NCI-H345 treated with DMSO at 0.1 percent for 48 hours (cell line): Measurements from ENCODE around the gene BTN1A1.
A peak's percentile ranks its signal among the peaks of the same experiment; 100 is the strongest.
"Not testable (repeated sequence)": the region's sequence is repeated elsewhere in the genome, so short reads cannot be mapped to it uniquely, and the experiment has no call there.

Source experiments
- DNase-seq: peaks from one replicate; lab custom pipeline; 2025; ENCODE audit not compliant: unreplicated experiment; lab: John Stamatoyannopoulos, UW

Gene BTN1A1

DNA sequence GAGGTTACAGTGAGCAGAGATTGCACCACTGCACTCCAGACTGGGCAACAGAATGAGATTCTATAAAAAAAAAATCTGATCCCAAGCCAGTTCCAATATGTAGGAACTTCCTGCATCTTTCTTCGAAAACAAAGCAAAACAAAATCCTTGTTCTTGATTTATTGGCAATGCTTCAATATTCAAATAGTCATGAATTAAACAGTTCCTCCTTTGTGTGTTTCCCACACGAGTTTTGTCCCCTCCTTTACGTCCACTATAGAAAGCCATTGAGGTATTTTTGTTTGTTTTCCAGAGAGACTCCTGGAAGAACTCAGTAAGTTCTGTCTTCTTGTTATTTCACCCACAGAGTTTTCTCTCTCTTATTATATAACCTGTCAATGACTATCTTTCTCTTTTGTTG lies 7.6 kb downstream of the BTN1A1 start:
- no peak for DNase-seq

DNA sequence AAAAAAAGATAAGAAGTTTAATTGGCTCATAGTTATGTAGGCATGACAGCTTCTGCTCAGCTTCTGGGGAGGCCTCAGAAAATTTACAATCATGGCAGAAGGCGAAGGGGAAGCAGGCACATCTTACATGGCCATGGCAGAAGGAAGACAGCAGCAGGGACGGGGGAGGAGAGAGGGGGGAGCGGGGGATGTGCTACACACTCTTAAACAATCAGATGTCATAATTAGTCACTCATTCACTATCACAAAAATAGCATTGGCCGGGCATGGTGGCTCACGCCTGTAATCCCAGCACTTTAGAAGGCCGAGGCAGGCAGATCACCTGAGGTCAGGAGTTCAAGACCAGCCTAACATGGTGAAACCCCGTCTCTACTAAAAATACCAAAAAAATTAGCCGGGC lies 10.9 kb downstream of the BTN1A1 start:
- not testable (repeated sequence) for DNase-seq

DNA sequence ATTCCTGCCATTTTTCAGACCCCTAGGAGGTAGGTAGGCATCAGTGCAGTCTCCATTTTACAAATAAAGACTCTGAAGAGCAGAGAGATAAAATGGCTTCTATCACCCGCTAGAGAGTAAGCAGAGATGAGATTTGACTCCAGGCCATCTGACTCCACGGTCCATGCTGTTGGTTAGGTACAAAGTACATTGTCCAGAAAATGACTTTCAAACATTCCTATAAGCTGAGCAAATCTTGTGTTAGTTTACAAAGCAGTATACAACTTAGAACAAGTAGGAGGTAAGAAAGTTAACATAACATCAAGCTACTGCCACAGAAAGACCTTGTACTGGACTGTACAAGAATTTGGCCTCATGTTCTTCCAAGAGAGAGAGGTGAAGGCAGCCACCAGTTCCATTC lies 14.9 kb downstream of the BTN1A1 start:
- no peak for DNase-seq

DNA sequence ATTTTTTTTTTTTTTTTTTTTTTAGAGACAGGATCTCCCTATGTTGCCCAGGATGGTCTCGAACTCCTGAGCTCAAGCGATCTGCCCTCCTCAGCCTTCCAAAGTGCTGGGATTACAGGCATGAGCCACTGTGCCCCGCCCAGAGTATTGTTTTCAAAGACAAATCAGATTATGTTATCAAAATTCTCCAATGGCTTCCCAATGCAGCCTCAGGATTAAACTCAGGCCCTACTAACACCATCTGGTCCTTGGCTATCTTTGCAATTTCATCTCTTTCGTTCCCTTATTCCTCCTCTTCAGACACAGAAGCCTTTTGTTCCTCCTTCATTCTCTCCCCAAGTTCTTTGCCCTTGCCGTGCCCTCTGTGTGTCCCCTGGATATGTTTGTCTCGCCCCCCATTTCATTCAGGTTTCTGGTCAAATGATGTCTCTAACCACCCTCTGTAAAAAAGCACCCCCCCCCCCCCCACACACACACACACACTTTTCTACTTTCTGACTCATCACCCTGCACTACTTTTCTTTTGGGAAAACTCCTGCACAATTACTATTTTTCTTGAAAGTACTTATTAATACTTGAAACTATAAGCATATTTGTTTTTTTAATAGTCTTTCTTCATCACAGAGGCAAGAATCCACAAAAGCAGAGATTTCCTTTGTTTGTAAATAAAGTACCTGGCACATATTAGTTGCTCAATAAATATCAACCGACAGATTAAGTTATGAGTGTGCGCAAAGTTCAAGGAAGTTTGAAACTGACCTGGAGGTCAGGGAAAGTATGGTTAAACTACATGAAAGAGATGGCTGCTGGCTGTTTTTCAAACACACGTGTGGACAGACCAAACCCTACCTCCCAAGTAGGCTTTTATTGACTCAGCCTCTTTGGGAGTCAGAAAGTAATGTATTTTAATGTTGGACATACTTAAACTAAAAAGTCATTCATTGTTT lies 16.7 kb downstream of the BTN1A1 start:
- DNase-seq, result no peak

DNA sequence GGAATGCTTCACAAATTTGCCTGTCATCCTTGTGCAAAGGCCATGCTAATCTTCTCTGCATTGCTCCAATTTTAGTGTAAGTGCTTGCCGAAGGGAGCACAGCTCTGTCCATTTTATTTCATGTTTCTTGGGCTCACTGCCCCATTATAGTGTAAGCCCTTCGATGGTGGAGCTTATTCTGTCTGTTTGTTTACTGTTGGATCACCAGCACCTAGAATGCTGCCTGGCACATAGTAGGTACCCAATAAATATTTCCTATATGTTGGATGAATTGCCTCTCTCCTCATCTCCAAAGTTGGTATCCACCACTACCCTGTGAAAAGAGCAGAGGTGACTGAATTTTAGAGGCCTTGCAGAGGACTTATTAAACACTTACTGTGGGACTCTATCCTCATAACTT lies 19.3 kb downstream of the BTN1A1 start:
- no peak for DNase-seq

DNA sequence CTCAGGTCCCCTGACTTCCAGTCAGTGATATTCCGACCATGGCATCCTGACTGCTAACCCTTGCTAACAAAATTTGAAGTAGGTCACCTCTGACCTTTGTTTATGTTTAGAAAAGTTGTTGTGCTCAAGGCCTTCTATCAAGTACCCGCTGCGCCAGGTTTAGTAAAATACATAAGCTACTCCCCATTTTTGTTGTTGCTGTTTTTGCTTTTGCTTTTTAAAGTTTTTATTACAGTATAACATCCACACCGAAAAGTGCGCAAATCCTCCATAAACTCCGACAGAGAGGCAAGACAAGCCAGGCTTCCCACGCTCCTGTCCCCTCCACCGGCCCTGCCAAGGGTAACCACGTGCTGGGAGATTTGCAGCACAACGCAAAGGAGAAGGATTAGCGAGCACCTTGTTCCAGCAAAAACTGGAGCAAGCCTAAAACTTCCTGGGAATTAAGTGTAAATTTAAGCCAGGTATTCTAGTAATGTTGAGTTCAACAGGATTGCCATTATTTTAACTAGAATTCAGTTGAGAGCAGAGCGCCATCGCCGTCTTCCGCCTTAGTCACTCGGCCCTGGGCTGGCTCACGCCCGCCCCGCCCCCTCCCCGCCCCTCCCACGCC lies 20.2 kb downstream of the BTN1A1 start:
- peak; percentile 74 for DNase-seq

DNA sequence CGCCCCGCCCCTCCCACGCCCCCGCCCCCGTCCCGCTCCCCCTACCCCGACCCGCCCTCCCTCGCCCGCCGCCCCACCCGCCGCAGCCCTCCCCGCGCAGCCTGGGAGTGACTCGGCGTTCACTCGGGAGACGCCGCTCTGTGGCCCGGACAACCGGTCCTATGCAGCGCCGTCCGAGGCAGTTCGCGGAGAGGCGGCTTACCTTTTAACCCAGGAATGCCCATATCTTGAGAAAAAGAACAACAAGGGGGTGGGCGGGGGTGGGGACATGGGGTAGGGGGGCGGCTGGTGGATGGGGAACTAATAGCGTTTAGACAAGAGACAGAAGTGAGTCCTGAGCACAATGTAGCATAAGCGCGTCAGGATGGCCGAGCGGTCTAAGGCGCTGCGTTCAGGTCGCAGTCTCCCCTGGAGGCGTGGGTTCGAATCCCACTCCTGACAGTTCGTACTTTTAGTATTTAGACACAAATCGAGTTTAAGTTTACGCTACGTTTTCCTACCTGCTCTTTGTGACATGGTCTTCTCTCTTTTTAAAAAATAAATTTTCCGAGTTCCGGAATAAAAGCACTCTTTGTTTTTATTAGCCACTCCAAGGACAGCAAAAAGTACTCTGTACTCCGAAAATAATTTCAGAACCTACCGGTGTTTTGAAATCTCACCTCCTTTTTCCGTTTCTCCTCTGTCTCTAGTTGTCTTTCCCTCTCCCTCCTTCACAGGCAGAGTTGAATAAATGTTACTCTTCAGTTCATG lies 20.9 kb downstream of the BTN1A1 start:
- DNase-seq, result peak; percentile 74

DNA sequence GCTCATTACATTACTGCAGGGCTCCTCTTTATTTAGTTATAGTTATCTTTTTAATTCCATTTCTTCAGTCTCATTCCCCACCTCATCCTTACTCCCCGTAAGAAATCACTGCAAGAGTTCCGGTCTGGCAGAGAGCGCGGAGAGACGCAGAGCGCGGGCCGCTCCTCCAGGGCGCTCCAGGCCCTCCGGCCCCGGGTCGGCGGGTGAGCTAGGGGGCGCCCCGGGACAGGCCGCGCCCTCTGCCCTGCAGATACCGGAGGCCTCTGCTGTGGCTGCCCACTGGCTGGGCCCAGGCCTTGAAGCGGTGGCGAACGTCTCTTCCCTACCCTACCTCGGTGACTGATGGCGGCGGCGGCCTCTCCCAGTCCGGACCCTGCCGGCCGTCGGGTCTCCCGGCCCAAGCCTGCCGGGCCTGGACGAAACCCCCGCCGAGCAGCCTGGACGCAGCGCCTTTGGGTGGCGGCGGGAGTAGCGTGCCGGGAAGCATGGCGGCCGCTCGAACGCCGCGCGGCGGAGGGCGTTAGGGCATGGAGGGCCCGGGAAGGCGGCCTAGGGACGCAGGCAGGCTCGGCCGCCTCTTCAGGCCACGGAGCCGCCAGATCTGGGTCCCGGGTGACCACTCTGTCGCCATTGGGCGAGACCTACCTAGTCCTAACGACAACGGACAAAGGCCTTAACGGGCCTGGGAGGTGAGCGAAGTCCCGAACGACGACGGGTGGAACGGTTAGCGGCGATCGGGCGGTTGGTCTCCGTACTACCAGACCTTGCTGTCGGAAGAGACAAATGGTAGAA lies 21.7 kb downstream of the BTN1A1 start:
- DNase-seq, result no peak

DNA sequence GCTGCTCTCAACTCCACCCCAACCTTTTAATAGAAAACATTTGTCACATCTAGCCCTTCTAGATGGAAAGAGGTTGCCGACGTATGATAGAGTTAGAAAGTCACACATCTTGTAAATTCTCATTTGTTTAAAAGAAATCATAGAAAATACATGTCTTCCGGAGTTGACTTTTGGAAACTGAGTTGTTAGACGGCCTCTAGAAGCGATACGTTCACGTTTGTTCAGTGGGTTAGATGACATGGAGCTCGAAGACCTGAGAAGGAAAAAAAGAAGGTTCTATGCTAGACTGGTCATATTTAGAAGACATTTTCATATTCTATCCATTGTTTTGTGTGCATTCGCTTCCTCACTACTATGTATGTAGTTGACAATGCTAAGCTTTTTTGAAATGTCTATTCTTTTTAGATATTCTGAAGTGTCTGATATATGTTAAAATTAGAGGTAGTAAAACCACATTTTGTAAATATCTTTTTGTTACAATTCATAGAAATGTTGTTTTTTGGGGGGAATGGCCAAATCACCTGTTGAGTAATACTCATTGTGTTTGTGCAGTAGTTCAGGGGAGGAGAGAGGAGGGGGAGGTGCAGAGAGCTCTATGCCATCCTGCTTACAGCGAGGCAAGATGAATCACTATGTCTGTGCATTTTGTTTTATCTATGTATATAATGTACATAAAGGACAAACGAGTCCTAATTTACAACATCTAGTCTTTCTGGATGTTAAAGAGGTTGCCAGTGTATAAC lies 22.6 kb downstream of the BTN1A1 start:
- not testable (repeated sequence) for DNase-seq

DNA sequence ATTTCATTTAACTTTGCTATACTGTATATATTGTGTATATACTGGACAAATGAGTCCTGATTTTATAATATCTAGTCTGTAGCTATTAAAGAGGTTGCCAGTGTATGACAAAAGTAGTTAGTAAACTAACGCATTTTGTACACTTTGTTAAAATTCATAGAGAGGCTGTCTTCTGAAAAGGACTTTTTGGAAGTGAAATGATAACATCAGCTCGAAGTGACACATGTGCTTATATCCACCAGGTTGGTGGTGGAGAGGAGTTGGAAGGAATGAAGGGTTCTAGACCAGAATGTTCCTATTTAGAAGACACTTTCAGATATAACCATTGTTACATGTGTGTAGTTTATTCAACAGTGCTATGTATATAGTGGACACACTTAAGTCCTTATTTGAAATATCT lies 24.2 kb downstream of the BTN1A1 start:
- not testable (repeated sequence) for DNase-seq

DNA sequence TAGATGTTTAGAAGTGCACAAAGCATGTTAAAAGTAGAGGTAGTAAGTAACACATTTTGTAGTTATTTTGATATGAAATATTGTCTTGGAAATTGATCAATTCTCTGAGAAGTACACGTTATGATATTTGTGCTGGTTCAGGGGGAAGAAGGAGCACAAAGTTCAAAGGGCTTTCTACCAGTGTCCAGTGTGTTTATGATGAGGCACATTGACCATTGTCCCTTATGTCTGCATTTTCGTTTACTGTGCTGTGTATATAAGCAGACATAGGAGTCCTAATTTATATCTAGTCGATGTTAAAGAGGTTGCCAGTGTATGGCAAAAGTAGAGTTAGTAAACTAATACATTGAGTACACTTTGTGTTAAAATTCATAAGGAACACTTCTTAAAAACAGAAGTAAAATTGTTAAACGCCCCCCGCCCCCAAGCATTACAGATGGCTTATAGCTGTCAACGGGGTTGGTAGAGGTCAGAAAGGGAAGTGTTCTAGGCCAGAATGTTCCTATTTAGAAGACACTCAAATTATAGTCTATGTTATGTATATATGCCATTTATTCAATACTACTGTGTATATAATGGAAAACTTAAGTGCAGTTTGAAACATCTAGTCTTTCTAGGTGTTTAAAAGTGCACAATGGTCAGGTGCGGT lies 24.7 kb downstream of the BTN1A1 start:
- no peak for DNase-seq

DNA sequence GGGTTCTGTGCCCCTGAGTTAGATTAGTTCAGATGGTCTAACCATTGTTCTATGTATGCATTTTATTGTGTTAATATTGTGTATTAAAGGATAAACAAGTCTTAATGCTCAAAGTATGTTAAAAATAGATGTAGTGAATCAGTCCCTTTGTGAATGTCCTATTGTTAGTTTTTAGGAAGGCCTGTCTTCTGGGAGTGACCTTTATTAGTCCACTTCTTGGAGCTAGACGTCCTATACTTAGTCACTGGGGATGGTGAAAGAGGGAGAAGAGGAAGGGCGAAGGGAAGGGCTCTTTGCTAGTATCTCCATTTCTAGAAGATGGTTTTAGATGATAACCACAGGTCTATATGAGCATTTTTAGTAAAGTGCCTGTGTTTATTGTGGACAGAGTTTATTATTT lies 25.7 kb downstream of the BTN1A1 start:
- no peak for DNase-seq

DNA sequence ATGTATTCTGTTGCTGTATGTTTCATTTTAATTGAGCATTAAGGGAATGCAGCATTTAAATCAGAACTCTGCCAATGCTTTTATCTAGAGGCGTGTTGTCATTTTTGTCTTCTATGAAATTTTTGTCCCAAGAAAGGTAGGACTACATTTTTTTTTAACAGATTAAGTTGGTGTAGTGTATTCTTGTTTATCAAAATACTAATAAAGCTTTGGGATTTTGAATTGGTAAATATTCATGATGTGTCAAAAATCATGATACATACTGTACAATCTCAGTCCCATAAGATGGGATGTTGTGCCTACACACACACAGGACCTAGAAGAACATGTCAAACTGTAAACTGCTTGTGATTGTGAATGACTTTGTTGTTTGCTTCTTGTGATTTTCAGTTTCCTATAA lies 26.8 kb downstream of the BTN1A1 start:
- no peak for DNase-seq

DNA sequence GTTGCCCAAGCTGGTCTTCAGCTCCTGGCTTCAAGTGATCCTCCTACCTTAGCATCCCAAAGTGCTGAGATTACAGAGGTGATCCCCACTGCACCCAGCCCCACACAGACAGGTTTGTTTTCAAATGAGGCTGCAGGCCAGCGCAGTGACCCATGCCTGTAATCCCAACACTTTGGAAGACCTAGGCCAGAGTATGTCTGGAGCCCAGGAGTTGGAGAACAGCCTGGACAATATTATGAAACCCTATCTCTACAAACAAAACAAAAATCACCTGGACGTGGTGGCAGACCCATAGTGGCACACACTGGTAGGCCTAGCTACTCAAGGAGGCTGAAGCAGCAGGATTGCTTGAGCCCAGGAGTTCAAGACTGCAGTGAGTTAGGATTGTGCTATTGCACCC lies 30.1 kb downstream of the BTN1A1 start:
- DNase-seq, result no peak

DNA sequence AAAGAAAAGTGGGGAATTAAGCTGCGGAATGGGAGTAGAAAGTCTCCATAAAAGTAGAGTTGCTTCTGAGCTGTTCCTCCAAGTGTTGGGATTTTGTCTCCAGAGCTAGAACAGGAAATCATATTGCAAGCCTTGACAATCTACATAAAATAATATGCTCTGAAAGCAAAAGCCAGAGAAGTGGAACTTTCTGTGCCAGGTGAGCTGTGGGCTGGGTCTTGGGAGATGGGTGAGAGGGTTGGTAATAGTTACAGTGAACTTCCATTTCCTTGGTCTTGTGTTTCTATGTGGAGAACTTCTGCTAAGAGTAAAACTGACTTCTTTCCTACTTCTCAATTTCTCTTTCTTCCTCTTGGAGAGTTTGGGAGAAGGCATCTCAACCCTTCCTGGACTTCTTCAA lies 31.8 kb downstream of the BTN1A1 start:
- no peak for DNase-seq

DNA sequence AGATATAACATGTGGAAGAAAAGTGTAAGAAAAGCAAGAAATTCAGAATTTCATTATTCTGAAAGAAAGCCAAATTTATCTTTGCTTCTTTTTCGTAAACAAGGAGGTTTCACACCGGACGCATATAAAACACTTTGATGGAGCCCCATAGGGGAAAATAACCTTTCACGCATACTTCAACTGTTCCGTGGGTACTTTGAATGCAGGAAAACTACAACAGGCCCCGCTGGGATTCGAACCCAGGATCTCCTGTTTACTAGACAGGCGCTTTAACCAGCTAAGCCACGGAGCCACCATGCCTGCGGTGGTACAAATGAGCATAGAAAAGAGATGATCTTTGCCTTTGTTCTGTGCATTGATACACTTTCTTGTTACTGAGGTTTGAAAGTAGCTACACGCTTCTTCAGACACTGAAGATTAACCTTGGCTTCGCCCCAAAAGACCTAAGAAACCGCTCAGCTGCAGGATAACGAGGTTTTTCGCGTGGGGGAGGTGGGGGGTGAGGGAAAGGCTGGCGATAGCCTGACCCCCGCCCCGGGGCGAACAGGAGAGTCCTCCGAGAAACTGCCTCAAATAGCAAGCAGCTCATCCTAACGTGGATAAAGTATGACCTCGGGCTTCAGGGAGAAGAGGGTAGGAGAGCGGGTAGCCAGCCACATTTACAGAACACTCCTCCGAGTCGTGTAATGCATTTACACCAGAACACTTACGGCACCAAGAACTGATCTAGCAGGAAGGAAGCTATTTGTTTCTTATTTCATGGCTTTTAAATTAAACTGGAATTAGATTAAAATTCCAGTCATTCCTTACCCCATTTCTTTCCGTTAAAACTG lies 32.8 kb downstream of the BTN1A1 start:
- DNase-seq, result peak; percentile 87

DNA sequence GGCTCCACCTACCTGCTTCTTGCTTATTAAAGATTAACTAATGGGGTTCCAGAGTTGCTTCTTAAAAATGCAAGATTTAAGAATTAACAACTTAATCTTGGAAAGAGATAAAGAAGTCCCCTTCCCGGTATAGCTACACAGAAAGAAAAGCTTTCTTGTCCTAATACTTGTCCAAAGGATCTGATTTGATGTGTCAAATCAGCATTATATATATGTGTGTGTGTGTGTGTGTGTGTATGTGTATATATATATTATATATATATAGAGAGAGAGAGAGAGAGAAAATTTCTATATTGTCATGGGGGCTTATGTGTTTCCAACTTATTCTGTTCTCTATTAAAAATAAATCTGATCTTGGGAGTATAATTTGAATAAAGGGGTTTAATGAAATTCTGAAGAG lies 33.4 kb downstream of the BTN1A1 start:
- DNase-seq, result no peak

DNA sequence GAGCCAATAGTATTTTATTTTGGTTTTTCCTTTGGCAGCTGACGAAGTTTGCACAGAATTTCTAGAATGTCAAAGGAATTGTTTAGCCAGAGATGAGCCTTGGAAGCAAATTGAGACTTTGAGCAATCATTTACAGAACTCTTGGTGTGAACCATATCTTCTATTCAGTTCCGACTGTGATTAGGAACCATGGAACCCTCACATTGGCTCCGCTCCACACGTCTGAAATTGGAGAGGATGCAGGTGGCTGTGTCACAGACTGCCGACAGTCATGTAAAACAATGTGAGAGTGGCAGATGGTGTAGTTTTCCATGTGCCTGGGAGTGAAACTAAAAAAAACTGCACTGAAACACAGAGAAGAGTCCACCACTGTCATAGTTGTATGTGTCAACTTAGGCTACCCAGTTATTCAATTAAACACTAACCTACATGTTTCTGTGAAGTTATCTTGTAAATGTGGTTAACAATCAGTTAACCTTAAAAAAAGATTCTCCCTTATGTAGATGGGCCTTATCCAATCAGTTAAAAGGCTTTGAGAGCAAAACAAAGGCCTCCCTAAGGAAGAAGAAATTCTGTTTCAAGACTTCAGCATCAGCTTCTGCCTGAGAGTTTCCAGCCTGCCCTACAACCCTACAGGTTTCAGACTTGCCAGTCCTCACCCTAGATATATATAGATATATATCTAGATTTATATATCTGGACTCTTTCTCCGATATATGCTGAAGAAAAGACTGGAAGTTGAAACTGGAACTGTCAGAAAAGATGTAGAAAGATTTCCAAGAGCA lies 34.8 kb downstream of the BTN1A1 start:
- DNase-seq, result no peak
